Measurements from ENCODE around the gene TNRC6C. TPM values are rescaled to one million over a fixed set of nuclear protein-coding genes. Genes with fewer than 3 reads are reported as not detected.
A peak's percentile ranks its signal among the peaks of the same experiment; 100 is the strongest.

The TNRC6C gene
- total and polyA plus RNA-seq, 2 of the 13 experiments (the other 11 are each of a cell fraction or from before 2014, with no cell fraction given) = 0.66 to 4.9 TPM

DNA sequence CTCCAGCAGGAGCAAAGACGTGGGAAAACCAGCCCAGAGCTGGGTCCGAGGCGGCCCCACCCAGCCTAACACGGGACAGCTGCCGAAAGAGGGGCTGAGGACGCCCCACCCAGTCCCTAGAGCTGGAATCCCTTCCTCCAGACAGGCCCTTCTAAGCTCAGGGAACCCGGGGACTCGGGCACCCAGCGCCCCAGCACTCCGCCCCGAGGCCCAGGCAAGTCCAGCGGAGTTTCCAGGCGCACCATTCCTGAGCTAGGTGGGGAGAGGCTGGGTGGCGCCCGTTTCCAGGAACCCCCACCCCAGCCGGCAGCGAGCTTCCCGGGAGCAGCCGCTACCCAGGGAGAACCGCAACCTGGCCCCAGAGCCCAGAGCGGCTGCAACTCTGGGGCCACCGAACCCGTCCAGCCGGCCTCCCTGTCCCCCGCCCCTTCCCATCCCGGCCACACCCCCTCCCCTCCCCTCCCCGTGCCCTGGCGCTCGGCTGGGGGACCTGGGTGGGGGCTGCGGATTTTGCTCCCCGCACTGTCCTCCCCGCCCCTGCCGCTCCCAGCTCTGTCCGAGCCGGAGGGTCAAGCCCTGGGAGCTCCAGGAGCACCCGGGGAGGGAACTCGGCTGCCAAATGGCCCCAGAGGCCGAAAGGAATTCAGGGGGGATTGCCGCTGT is 169.5 kb downstream of the TNRC6C start (continued):
- TF ChIP-seq AGO2 (optimal IDR thresholded peaks at IDR 0.05; ENCODE audit: low read depth, low read length) = peak; percentile 64
- TF ChIP-seq HCFC1 (IDR thresholded peaks at IDR 0.05; ENCODE audit: low read depth, low read length) = no peak
- no peak for TF ChIP-seq ZNF264 (CRISPR knock-in tag; IDR thresholded peaks at IDR 0.05)
- TF ChIP-seq ETV6 (CRISPR knock-in tag; conservative IDR thresholded peaks at IDR 0.05) = peak; percentile 11; the same call in 1 of the 2 replicates
- TF ChIP-seq NCOR1 (IDR thresholded peaks at IDR 0.05; ENCODE audit: borderline replicate concordance, low read length) = no peak
- TF ChIP-seq, protein P1, sequence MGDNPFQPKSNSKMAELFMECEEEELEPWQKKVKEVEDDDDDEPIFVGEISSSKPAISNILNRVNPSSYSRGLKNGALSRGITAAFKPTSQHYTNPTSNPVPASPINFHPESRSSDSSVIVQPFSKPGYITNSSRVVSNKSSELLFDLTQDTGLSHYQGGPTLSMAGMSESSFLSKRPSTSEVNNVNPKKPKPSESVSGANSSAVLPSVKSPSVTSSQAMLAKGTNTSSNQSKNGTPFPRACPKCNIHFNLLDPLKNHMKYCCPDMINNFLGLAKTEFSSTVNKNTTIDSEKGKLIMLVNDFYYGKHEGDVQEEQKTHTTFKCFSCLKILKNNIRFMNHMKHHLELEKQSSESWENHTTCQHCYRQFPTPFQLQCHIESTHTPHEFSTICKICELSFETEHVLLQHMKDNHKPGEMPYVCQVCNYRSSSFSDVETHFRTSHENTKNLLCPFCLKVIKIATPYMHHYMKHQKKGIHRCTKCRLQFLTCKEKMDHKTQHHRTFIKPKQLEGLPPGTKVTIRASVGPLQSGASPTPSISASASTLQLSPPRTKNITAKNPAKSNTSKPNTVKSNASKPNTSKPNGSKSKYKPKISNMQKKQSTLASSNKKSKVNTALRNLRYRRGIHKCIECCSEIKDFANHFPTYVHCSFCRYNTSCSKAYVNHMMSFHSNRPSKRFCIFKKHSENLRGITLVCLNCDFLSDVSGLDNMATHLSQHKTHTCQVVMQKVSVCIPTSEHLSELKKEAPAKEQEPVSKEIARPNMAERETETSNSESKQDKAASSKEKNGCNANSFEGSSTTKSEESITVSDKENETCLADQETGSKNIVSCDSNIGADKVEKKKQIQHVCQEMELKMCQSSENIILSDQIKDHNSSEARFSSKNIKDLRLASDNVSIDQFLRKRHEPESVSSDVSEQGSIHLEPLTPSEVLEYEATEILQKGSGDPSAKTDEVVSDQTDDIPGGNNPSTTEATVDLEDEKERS (CRISPR knock-in tag; IDR thresholded peaks at IDR 0.05) = 0 out of 2 replicates have a peak, but pooled peaks have one; percentile 34
- no peak for TF ChIP-seq ZFP36L2 (CRISPR knock-in tag; IDR thresholded peaks at IDR 0.05)
- TF ChIP-seq SNAI1 (CRISPR knock-in tag; IDR thresholded peaks at IDR 0.05; ENCODE audit: borderline replicate concordance) = peak; percentile 97
- TF ChIP-seq HMG20B (CRISPR knock-in tag; conservative IDR thresholded peaks at IDR 0.05) = no peak
- no peak for TF ChIP-seq ZNF562 (CRISPR knock-in tag; IDR thresholded peaks at IDR 0.05; ENCODE audit: borderline replicate concordance)
- TF ChIP-seq ZFYVE20 (CRISPR knock-in tag; IDR thresholded peaks at IDR 0.05; ENCODE audit: borderline replicate concordance, low read depth) = no peak
- peak; percentile 14; the same call in 1 of the 2 replicates for TF ChIP-seq POLR2G (IDR thresholded peaks at IDR 0.05; ENCODE audit: low read depth, low read length)
- TF ChIP-seq, protein P2, sequence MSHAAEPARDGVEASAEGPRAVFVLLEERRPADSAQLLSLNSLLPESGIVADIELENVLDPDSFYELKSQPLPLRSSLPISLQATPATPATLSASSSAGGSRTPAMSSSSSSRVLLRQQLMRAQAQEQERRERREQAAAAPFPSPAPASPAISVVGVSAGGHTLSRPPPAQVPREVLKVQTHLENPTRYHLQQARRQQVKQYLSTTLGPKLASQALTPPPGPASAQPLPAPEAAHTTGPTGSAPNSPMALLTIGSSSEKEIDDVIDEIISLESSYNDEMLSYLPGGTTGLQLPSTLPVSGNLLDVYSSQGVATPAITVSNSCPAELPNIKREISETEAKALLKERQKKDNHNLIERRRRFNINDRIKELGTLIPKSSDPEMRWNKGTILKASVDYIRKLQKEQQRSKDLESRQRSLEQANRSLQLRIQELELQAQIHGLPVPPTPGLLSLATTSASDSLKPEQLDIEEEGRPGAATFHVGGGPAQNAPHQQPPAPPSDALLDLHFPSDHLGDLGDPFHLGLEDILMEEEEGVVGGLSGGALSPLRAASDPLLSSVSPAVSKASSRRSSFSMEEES (CRISPR knock-in tag; IDR thresholded peaks at IDR 0.05) = no peak
- TF ChIP-seq NFIC (IDR thresholded peaks at IDR 0.05; ENCODE audit: low read length) = no peak
- no peak for TF ChIP-seq U2AF1 (optimal IDR thresholded peaks at IDR 0.05; ENCODE audit: low read depth, low read length)
- no peak for TF ChIP-seq SAFB2 (CRISPR knock-in tag; IDR thresholded peaks at IDR 0.05; ENCODE audit: borderline replicate concordance, low read depth)
- peak; percentile 47 for TF ChIP-seq ZNF160 (CRISPR knock-in tag; IDR thresholded peaks at IDR 0.05)
- no peak for TF ChIP-seq ZNF605 (CRISPR knock-in tag; IDR thresholded peaks at IDR 0.05)
- no peak for TF ChIP-seq NCOA2 (CRISPR knock-in tag; IDR thresholded peaks at IDR 0.05)
- peak; percentile 27; the same call in 1 of the 2 replicates for TF ChIP-seq CENPT (CRISPR knock-in tag; IDR thresholded peaks at IDR 0.05; ENCODE audit: low read depth)
- no peak for TF ChIP-seq ZNF547 (CRISPR knock-in tag; IDR thresholded peaks at IDR 0.05)
- no peak for TF ChIP-seq GTF2F1 (IDR thresholded peaks at IDR 0.05; ENCODE audit: low read length)
- TF ChIP-seq CREM (IDR thresholded peaks at IDR 0.05) = no peak
- TF ChIP-seq CREM (CRISPR knock-in tag; IDR thresholded peaks at IDR 0.05) = no peak
- TF ChIP-seq, protein P3, sequence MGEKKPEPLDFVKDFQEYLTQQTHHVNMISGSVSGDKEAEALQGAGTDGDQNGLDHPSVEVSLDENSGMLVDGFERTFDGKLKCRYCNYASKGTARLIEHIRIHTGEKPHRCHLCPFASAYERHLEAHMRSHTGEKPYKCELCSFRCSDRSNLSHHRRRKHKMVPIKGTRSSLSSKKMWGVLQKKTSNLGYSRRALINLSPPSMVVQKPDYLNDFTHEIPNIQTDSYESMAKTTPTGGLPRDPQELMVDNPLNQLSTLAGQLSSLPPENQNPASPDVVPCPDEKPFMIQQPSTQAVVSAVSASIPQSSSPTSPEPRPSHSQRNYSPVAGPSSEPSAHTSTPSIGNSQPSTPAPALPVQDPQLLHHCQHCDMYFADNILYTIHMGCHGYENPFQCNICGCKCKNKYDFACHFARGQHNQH (CRISPR knock-in tag; IDR thresholded peaks at IDR 0.05) = no peak; the same call in 1 of the 2 replicates
- peak; percentile 70 for TF ChIP-seq RBFOX2 (IDR thresholded peaks at IDR 0.05; ENCODE audit: low read depth, low read length)
- TF ChIP-seq ZMAT3 (CRISPR knock-in tag; conservative IDR thresholded peaks at IDR 0.05) = peak; percentile 30
- TF ChIP-seq HDAC1 (CRISPR knock-in tag; IDR thresholded peaks at IDR 0.05) = peak; percentile 47; the same call in 1 of the 2 replicates
